Stomach (tissue), 4 donors: ENCODE data around the gene ME3.

Experiments
- EP300 ChIP-seq: sonication (generic); formaldehyde crosslinking; IDR thresholded peaks from one replicate; pipeline ENCODE4 v1.6.1; 2017; ENCODE audit warnings: antibody characterized with exemption
- POLR2A ChIP-seq, 4 donors: fragments of 450-650 bp; IDR thresholded peaks; one replicate each; pipeline ENCODE4 v1.6.1; 2016; ENCODE audit warnings: antibody characterized with exemption in 4 of 4, control low read depth in 2 of 4, mild to moderate bottlenecking in 1 of 4, moderate library complexity in 1 of 4
- POLR2AphosphoS5 ChIP-seq, 3 donors: sonication (generic); formaldehyde crosslinking; IDR thresholded peaks; one replicate each; pipeline ENCODE4 v1.6.1; 2016; ENCODE audit warnings: antibody characterized with exemption in 3 of 3
- TF ChIP-seq, protein P1 (sequence below), 7 experiments: fragments of 450-650 bp in 4 of 7; fragments of 200-600 bp in 3 of 7; sonication (generic) in 3 of 7; IDR thresholded peaks; one replicate each; pipeline ENCODE4 v1.5.1; 2016 to 2019; ENCODE audit warnings: antibody characterized with exemption in 7 of 7, control low read depth in 2 of 7, mild to moderate bottlenecking in 1 of 7

DNA sequence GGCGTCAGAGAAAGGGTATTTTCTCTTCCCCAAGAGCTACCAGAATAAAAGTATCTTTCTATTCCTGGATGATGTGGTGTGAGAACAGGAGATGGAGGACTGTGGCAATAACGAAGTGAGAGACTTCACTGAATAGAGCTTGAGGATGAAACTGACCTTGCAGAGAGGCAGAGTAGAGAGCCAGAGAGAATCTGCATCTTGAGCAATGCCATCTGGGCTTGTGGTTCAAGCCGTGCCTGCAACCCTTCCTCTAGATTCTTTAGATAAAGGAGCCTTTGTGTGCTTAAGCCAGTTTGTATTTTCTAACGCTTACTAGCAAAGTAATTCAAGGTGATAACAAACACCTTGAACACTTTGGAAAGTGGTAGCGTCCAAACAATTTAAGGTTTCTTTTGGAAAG lies 2.2 kb downstream of the ME3 start:
- TF ChIP-seq POLR2A (IDR thresholded peaks at IDR 0.05) = no peak
- TF ChIP-seq, protein P1, sequence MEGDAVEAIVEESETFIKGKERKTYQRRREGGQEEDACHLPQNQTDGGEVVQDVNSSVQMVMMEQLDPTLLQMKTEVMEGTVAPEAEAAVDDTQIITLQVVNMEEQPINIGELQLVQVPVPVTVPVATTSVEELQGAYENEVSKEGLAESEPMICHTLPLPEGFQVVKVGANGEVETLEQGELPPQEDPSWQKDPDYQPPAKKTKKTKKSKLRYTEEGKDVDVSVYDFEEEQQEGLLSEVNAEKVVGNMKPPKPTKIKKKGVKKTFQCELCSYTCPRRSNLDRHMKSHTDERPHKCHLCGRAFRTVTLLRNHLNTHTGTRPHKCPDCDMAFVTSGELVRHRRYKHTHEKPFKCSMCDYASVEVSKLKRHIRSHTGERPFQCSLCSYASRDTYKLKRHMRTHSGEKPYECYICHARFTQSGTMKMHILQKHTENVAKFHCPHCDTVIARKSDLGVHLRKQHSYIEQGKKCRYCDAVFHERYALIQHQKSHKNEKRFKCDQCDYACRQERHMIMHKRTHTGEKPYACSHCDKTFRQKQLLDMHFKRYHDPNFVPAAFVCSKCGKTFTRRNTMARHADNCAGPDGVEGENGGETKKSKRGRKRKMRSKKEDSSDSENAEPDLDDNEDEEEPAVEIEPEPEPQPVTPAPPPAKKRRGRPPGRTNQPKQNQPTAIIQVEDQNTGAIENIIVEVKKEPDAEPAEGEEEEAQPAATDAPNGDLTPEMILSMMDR (IDR thresholded peaks at IDR 0.05) = no peak
- TF ChIP-seq POLR2AphosphoS5 (IDR thresholded peaks at IDR 0.05) = no peak
- no peak for TF ChIP-seq EP300
